Left kidney (tissue), 2 donors: Measurements from ENCODE around the gene IPCEF1. TPM values are rescaled to one million over a fixed set of nuclear protein-coding genes. Genes with fewer than 3 reads are reported as not detected.
"Not testable (repeated sequence)": the region's sequence is repeated elsewhere in the genome, so short reads cannot be mapped to it uniquely, and the experiment has no call there.

Source experiments
- DNase-seq: peaks from one replicate; pipeline ENCODE4 v3.0.0-alpha.2; 2013
- polyA plus RNA-seq: library from polyadenylated mRNA; unstranded; fragments of 120-200 nt; gene quantifications from one replicate; pipeline ENCODE4 v1.2.1, GENCODE V29; 2013; ENCODE audit not compliant: insufficient read length

The IPCEF1 gene
- polyA plus RNA-seq, 1 donor: 8.9 TPM

DNA sequence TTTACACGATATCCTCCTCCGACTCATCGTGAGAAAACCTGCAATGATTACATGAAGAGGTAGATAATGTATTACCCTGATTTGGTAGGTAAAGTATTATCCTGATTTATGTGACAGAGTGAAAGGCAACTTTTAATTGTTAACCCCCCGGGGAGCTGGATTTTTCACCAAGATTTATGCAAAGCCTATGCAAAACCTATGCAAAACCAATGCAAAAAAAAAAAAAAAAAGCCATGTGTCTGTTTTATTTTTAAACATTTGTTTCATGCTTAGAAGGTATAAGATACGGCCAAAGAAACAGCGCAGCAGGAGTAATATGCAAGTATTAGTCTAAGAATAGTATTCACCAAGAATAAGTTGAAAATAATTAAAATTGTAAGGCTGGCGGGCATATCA, 109.9 kb downstream of the IPCEF1 start:
- DNase-seq: no peak

DNA sequence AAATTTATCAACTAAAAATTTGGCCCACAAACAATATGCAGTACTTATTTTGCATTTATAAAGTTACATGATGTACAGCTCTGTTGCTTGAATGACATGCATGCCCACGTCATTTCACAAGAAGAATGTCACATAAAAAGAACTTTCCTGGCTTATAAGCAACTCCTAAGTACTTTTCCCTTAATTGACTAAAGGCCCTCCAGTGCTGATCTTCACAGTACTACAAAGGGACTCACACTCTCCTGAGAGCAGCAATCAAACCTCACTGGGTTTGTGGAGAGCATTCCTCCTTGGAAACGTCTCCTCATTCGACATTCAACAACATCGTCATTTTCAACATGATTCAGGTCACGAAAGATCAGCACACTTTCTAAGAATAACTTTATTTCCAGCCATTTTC, 111.1 kb downstream of the IPCEF1 start:
- no peak for DNase-seq

DNA sequence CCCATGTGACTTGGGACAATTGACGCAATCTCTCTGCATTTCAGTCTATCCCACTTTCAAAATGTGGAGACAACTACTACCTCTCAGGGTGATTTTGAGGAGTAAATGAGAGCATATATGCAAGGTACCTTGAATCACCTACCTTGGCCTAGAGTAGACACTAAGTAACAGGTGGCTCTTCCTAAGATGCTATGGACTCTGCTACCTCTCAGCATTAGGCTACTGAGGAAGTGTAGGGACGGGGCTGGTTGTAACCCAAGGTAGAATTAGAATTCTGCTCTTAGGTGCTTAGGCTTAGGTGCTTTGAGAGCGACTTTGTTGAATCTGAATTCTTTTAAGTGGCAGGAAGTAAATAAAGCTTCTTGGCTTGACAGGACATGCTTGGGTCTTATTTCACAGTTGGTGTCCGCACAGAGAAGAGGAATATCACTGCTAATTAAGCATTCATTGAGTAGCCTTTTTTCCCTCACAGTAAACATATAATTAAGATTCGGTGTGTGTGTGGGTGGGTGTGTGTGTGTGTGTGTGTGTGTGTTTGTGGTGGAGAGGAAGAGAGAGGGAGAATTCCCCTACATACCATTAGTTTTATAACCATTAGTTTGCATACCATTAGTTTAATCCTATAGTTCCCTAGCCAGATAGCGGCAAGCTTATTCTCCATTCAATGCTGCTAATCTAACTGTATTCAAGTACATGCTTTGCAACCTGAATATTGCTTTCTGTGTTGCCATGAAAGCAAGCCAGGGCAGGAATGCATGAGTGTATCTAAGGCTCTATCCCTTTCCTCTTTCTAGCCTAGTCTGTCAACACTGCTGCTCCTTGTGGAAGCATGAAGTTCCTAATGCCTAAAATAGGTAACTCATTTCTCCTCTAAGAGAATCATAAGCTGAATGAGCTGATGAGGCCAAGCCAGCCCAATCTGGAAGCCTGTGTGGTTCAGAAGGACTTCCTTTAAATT, 112.5 kb downstream of the IPCEF1 start:
- no peak for DNase-seq

DNA sequence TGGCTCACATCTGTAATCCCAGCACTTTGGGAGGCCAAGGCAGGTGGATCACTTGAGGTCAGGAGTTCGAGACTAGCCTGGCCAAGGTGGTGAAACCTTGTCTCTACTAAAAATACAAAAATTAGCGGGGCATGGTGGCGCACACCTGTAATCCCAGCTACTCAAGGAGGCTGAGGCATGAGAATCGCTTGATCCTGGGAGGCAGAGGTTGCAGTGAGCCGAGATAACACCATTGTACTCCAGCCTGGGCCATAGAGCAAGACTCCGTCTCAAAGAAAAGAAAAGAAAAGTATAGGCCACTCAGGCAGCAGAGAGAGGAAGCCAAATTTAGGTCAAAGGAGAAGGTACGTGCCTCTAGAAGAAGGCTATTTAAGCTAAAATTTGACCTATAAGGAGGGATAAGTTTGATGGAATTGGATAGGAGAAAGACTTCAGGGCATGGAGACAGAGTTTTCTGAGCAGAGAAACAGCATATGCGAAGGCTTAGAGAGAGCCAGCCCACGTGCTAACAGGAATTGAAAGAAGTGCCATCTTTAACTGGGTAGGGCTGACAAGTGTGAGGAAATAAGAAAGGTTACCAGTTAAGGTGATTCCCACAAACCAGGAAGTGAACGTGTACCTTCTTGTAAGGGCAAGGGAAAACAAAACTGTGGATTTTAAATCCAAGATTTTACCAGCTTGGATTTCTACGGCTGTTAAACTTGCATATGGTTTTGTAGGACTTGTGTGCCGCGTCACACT, 113.8 kb downstream of the IPCEF1 start:
- DNase-seq: no peak

DNA sequence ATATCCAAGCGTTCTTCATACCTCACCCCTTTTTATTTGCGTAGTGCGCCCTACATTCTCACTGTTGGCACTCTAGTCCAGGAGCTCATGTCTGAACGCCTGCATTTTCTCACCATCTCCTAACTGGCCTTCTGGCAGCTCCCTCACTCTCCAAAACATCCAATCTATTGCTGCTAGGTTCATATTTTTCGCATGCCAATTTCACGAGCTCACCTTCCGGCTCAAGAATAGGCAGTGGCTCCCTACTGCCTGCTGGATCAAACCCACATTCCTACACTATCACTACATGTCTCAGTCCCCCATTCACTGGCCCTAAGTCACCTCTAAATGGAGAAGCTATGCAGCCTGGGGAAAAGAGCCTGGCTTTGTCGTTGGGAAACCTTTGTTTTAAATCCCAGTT, 115.0 kb downstream of the IPCEF1 start:
- no peak for DNase-seq

DNA sequence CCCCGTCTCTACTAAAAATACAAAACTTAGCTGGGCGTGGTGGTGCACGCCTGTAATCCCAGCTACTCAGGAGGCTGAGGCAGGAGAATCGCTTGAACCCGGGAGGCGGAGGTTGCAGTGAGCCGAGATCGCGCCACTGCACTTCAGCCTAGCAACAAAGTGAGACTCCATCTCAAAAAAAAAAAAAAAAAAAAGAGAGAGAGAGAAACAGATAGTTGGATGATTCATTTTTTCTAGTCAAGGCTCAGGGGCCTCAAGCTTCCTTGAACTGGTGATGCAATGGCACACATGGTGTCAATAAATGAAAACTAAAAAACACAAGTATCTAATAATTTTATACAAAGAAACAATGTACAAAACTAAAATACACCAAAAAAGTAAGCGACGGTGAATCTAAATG, 115.5 kb downstream of the IPCEF1 start:
- not testable (repeated sequence) for DNase-seq

DNA sequence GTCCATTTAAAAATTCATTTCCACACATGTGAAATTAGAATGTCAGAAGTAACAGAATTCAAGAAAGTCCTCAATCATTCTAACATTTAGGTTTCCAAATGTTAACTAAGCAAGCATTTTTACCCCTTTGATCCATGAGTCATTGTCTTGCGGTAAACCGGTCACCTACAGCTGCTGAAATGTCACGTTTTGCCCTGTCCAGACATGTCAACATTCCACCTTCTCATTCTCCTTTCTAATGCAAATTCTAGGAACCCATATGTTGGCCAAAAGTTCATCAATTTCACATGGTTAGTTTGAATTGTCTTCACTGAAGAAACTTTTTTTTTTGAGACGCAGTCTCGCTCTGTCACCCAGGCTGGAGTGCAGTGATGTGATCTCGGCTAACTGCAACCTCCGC, 117.2 kb downstream of the IPCEF1 start:
- DNase-seq: no peak

DNA sequence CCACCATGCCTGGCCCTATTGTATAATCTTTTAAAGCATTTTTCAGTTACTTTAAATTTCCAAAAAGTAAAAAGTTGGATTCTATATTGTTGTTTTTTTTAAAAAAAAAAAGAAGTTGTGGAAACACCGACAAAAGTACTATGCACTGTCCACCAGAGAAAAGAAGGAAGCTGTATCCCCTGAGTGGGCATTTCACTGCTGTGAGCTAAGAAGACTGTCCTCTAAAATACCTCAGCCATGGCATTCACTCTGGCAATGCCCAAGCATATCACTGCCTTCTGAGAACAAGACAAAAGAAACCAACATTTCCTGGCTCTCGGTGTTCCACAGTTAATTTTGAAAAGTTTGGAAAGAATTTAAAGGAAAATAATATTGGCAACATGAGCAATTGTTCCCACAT, 117.8 kb downstream of the IPCEF1 start:
- DNase-seq: no peak

DNA sequence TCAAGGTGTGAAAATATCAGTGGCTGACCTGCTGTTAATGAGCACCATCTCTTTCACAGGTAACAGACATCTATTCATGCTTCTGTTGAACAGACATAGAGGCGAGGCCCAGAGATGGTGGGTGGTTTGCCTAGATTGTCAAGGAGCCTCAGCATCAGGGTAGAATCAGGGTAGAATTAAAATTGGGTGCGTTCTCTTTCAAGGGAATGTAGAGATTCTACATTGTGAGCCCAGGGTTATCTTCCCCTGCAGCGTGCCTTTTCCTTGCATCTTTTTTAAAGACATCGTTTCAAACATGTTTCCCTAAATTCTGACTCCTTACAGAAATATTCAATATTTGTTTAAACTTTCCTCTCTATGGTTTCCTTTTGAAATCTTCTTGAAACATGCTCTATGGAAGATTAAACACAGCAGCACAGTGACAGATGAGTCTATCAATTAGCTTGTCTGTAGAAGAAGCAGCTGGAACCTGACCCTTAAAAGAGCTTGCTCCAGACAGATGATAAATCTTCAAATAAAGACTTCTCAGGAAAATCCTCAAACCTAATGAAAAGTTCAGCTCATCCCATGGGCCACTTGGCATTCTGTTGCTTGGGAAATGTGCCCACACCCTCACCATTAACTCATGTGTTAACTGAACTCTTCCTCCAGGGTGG, 119.8 kb downstream of the IPCEF1 start:
- DNase-seq: no peak

DNA sequence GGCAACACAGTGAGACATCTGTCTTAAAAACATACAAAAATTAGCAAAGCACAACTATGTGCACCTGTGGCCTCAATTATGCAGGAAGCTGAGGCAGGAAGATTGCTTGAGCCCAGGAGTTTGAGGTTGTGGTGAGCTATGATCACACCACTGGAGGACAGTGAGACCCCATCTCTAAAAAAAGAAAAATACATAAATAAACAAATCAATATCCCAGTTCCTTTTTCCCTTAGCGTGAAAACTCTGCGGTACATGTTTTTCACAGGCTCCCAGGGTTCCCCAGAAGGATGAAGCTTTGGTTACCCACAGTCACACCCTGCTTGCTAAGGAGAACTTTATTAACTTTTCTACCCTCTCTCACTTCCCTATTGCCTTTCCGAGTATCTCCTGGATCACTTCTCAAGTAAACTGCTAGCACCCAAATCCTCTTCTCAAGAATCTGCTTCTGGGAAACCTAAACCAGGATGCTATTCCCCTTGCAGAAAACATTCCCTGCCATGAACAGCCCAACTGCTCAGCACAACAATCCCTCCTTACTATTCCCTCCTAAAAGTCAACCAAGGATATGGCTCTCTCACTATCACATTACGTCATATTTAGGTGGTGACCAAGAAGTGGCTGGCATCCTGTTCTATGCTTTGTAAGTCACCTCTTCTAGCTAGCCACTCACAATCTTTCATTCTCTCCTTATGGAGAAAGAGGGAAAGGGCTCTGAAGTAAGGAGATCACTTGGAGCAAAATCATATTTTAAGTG, 122.4 kb downstream of the IPCEF1 start:
- no peak for DNase-seq

DNA sequence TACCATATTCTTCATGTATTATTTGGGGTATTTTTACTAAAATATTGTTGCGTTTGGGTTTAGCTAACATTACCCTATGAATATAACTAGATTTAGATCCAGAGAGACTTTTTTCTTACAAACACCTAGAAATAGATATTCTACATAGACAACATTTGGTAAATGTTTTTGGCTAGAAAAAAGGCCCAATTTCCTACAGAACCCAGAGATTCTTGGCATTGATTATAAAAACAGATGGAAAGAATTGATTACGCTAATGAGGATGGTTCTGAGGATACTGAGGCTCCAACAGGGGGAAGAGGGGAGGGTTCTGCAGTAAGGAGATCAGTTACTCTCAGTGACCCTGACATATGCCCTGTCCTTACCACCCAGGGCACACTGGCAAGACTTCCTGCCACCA, 123.2 kb downstream of the IPCEF1 start:
- no peak for DNase-seq

DNA sequence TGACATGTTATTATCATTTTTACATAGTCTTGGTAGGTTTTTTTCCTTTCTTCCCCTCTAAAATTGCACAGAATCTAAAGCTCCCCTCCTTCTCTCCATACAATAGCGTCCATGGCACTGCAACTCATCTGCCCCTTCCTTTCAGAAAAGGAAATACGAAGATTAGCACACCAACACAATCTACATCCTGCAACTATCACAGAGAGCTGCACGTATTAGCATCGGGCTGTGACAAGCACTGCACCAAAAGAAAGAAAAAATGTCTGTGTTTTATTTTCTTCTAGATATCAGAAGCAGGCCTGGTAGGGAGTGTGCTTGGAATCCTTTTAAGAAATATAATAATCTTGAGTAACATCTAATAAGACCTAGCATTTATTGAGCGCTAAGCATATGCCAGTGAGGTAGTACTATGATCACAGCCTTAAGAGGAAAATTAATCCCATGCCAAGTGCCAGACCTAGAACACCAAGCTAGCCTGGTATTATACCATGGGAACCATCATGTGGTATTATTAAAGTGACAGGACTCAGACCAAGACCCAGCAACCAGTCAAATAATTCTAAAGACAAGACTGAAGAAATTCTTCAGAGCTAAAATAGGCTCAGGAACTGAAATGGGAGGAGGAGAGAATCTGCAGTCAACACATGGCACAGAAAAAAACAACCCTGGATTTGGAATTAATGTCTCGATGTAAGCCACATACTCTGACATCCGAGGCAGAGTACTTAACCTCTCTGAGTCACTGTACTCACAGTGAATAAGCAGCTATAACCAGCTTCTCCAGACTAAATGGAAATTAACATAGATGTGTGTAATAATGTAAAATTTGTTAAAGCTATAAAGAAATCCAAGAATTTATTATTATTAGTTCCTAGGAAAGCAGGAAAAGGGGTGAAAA, 124.3 kb downstream of the IPCEF1 start:
- no peak for DNase-seq

DNA sequence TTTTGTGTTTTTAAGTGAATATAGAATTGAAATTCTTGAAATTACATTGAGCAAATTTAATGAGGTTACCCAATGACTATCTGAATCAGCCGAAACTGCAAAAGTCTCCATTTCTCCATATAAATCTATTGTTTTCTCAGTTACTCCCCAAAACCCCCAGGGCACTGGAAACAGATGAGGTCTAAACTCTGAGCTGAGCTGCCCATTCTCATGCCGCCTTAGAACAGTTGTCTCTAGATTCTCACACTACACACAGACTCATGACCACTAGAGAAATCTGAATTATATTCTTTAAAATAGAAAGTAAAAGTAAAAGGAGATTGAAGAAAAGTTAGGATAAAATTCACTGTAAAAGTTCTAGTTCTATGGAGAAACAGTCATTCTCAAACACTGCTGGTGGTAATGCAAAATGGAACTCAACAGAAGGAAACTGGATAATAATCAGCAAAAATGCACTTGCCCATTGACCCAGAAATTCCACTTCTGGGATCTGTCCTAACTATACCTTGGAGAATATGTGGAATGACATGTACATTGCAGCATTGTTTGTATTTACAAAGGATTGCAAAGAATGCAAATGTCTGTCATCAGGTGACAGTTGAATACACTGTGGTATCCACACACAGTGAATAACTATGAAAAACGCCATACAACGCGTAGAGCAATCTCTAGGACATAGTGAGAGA, 125.5 kb downstream of the IPCEF1 start:
- DNase-seq: no peak

DNA sequence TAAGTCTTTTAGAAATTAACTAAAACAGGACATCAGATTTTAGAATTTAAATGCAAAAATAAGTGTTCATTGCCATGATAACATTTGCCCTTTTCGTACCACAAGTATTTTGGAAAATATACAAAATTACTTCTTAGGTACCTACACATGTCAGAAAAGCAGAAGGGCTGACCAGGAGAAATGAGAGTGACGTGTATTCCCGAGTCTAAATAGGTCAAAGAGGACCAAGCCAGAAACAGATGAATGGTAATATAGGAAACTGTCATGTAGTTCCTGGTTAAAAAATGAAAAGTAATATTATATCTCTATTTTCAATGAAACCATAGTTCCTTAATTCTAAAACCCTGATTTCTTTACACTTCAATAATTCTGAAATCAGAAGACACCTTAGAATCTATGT, 126.2 kb downstream of the IPCEF1 start:
- no peak for DNase-seq

DNA sequence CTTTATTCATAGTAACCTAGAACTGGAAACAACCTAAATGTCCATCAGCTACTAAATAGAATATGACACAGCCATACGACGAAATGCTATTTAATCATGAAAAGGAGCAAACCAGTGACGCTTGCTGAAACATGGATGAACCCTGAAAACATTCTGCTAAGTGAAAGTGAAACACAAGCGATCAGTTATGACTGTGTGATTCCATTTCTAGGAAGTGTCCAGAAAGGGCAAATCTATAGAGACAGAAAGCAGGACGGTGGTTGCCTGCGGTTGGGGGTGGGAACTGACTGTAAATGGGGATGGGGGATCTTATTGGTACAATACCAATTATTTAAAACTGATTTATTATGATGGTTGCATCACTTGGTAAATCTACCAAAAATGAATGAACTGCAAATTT, 126.8 kb downstream of the IPCEF1 start:
- no peak for DNase-seq

DNA sequence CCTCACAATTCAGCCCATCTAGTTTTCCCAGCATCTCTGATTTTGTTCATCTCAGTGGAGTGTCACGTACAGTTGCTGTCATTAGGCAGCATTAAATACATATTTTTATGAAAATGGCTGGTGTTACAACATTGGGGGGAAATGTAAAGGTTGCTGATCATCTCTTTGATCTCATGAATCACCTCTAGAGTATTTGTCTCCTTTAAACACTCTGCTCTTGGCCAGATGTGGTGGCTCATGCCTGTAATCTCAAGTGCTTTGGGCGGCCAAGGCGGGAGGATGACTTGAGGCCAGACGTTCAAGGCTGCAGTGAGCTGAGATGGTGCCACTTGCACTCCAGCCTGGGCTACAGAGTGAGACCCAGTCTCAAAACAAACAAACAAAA, 128.1 kb downstream of the IPCEF1 start:
- DNase-seq: no peak

DNA sequence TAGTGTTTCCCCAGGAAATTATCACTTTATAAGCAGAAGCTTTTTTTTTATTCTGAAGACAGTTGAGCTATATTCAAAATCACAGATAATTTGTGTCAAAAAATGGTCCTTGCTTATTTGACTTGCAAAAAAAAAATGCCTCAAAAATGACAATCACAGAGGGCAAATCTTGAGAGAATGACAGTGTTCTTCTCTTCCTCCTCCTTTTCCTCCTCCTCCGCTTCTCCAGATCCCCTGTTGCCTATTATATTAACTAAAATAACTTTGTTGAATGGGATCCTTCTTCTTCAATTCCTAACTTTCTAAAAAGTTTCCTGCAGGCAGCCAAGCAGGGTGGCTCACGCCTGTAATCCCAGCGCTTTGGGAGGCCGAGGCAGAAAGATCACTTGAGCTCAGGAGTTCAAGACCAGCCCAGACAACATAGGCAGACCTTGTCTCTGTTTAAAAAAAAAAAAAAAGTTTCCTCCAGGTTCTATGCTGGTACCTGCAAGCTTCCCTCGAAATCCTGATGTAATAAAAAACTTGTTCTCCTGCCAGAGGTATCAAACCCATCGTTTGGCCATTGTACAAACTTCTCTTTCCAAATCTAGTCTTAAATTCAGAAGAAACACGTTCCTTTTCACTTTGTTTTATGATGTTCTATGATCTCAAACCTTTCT, 128.6 kb downstream of the IPCEF1 start:
- no peak for DNase-seq

DNA sequence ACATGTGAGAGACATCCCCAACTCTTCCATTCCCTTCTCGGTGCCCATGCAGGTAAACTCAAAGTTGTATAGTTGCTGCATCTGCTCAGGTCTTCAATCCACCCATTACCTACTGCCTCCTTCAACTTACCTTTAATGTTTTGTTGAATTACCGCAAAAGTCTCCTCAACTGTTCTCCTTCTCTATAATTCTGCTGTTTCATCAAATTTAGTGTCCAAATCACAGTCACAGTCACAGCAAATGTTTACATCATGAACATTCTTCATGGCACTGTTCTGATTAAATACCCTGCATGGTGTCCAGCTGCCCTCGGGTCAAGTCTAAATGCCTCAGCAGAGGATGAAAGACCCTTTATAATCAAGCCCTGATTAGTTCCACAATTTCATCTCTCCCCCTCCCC, 130.1 kb downstream of the IPCEF1 start:
- no peak for DNase-seq

DNA sequence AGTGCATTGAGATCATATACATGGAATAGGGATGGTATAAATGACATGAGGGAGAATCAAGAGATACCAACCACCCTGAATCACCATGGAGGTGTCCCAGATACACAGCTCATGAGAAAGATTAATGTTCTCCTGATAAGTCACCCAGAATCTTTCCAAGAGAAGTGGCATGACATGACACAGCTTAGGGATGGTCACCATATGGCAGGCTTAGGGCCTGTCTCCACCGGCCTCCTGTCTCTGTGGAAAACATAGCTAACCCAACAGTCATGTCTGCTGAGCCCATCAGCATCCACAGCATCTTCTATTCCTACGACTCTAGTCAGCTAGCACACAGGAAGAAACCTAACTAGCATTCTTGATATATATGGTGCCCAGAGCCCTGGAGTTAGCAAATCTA, 133.3 kb downstream of the IPCEF1 start:
- DNase-seq: no peak

DNA sequence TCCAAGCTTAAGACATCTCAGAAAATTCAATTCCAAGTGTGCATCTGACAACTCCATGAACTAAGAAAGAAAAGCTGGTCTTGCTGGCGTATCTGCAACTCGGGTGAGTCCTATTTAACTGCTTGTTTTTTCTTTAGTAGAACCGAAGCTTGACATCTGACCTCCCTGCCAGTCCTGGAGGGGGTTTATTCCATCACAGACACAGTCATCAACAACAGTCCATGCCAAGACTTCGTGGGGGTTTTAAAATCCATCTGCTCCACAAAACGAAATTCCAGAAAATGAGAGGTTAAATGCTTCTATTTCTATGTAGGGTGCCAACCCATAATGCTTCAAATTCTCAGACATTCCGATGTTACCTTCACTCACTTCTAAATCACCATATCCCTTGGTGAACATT, 133.9 kb downstream of the IPCEF1 start:
- DNase-seq: no peak
